DOHH2 (cell line): Measurements from ENCODE around the gene FARP2.

ENCODE experiments used
- CTCF ChIP-seq: fragments of 200-600 bp; sonication (generic); IDR thresholded peaks from one replicate; pipeline ENCODE4 v1.5.1; 2014; ENCODE audit warnings: antibody characterized with exemption, mild to moderate bottlenecking, low read depth, low read length; ENCODE audit not compliant: poor library complexity, severe bottlenecking
- EZH2phosphoT487 ChIP-seq: fragments of 200-600 bp; sonication (generic); IDR thresholded peaks from 2 replicates; pipeline ENCODE4 v1.6.1; 2017; ENCODE audit warnings: borderline replicate concordance, mild to moderate bottlenecking, antibody characterized with exemption, low read length, moderate library complexity, mixed read lengths

GRCh38 chr2:241507430-241508239 lies 151.6 kb downstream of the FARP2 start:
- TF ChIP-seq CTCF (no peak), EZH2phosphoT487 (no peak)
